SK-N-MC (cell line): ENCODE measurements around the gene COL3A1.

ENCODE experiments used
- DNase-seq: peaks from one replicate; pipeline ENCODE4 v3.0.0-alpha.2; 2011; ENCODE audit warnings: low read depth, low spot score
- H3K27ac ChIP-seq: fragments of 200-600 bp; sonication (generic); 2 replicates; pipeline ENCODE4 v1.5.1; 2016; ENCODE audit warnings: mixed run types
- H3K36me3 ChIP-seq: fragments of 200-600 bp; sonication (generic); 2 replicates; pipeline ENCODE4 v1.6.1; 2017; ENCODE audit warnings: antibody characterized with exemption, low read length, mixed read lengths; ENCODE audit not compliant: insufficient read depth
- H3K4me3 ChIP-seq: fragments of 200-600 bp; sonication (generic); 2 replicates; pipeline ENCODE4 v1.5.1; 2016
- H3K9ac ChIP-seq: fragments of 200-600 bp; sonication (generic); 2 replicates; pipeline ENCODE4 v1.8.0; 2017; ENCODE audit warnings: mixed run types, mixed read lengths; ENCODE audit not compliant: insufficient read length
- H3K9me3 ChIP-seq: fragments of 200-600 bp; sonication (generic); 2 replicates; pipeline ENCODE4 v1.6.1; 2017; ENCODE audit warnings: low read depth, mild to moderate bottlenecking, antibody characterized with exemption, low read length, moderate library complexity, mixed read lengths
- EZH2 ChIP-seq: fragments of 200-600 bp; sonication (generic); IDR thresholded peaks from one replicate; pipeline ENCODE4 v1.6.1; 2017; ENCODE audit warnings: antibody characterized with exemption
- FOXP2 ChIP-seq: optimal IDR thresholded peaks from 2 replicates; pipeline ENCODE3; 2011; ENCODE audit warnings: mild to moderate bottlenecking, moderate library complexity; ENCODE audit not compliant: insufficient read depth; ENCODE audit errors: extremely low read length, control extremely low read depth
- POLR2AphosphoS5 ChIP-seq: IDR thresholded peaks from 2 replicates; pipeline ENCODE4 v1.6.1; 2012; ENCODE audit warnings: mild to moderate bottlenecking, low read depth, low read length, borderline replicate concordance

COL3A1 gene

GRCh38 chr2:188974164-188974563 lies at the start of gene COL3A1:
TSS of gene COL3A1 (plus strand) at chr2:188974373. CDS start at chr2:188974490, 117 bp downstream.
- peak within 1 kb of the TSS; percentile 99 for H3K27ac ChIP-seq
- peak within 1 kb of the TSS; percentile 92 for H3K9ac ChIP-seq
- H3K9me3 ChIP-seq, result no peaks in the 10 kb centered on the region
- H3K4me3 ChIP-seq, result peak within 1 kb of the TSS; percentile 90
- no peaks in the 10 kb centered on the region for H3K36me3 ChIP-seq
- DNase-seq, result no peak
- TF ChIP-seq POLR2AphosphoS5 (no peak), FOXP2 (no peak), EZH2 (no peak)

DNA sequence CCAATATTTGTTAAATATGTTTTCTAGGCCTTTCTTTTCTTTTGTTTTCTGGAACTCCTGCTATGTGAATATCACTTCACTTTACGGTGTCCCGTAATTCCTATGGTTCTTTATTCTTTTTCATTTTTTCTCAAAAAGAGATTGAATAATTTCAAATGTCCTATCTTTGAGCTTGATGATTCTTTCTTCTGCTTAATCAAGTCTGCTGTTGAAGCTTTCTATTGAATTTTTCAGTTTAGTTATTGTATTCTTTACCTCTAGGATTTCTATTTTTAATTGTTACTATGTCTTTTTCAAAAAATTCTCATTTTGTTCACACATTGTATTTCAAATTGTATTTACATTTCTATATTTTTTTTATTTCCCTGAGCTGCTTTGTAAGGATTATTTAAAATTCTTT lies 45.5 kb upstream of the COL3A1 start:
- Histone ChIP-seq H3K27ac (no peak overlapping the region), H3K9ac (no peak overlapping the region), H3K4me3 (no peak overlapping the region), H3K9me3 (no peaks in the 10 kb centered on the region), H3K36me3 (no peaks in the 10 kb centered on the region)
- no peak for TF ChIP-seq POLR2AphosphoS5
- TF ChIP-seq FOXP2, result no peak
- TF ChIP-seq EZH2, result no peak
- DNase-seq, result no peak

GRCh38 chr2:188931361-188931760 lies 42.8 kb upstream of the COL3A1 start:
- no peak for DNase-seq
- no peaks in the 10 kb centered on the region for H3K36me3 ChIP-seq
- H3K9ac ChIP-seq, result no peak overlapping the region
- H3K27ac ChIP-seq, result no peak overlapping the region
- H3K9me3 ChIP-seq, result no peaks in the 10 kb centered on the region
- no peak for TF ChIP-seq EZH2
- TF ChIP-seq FOXP2, result no peak
- TF ChIP-seq POLR2AphosphoS5, result no peak
- no peak overlapping the region for H3K4me3 ChIP-seq

DNA sequence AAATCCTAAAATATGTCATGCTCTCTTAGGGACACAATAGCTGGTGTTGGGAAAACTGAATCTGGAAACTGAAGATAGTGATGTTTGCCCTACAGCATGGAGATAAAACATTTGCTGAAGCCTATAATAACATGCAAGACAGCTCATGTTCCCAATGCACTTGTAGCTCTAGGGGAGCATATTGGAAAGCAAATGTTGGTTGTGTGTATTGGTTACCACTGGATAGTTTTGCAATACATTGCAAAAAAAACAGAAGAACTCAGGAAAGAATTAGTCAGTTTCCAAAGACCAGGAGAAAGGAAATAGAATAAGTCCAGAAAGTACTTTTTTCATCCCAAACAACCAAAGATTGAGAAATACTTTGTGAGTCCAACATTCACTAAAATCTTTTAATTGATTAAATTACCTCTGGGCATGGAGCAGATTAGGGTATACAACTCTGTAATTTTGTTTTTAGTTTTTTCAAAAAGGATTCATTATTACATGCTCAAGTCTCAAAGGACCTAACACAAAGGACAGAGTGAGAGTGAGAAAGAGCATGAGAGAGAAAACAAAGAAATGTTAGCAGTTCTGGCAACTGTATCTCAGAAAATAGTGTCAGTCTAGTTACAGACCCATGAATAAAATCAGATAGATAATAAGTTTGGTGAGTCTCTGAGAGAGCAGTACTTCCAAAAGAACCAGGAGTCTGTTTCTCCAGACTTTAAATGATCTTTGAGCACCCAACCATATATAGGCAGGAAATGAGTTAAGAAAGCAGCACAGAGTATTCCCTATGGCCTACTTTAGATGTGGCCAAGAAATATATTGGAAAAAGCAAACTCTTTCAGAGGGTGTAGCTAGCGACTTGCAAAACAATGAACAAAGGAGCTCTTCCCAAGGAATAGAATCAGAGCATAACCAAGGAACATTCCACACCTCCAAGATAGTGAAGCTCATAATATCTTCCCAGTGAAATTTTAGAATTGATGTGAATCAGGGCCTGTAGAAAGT lies 36.6 kb upstream of the COL3A1 start:
- peak overlapping the region; percentile 71; the same call in 1 of the 2 replicates for H3K27ac ChIP-seq
- H3K4me3 ChIP-seq, result no peak overlapping the region
- H3K9ac ChIP-seq, result no peak overlapping the region
- DNase-seq, result no peak
- H3K36me3 ChIP-seq, result no peaks in the 10 kb centered on the region
- H3K9me3 ChIP-seq, result no peaks in the 10 kb centered on the region
- no peak for TF ChIP-seq POLR2AphosphoS5
- no peak for TF ChIP-seq FOXP2
- no peak for TF ChIP-seq EZH2

- H3K9ac ChIP-seq, result no peak overlapping the region
- TF ChIP-seq POLR2AphosphoS5 (no peak), EZH2 (no peak), FOXP2 (no peak)
These were observed 34.0 kb upstream of the COL3A1 start for GRCh38 chr2:188940171-188940570.

GRCh38 chr2:188944442-188944841 lies 29.7 kb upstream of the COL3A1 start:
- DNase-seq, result no peak
- Histone ChIP-seq H3K36me3 (no peaks in the 10 kb centered on the region), H3K9me3 (no peaks in the 10 kb centered on the region), H3K27ac (no peak overlapping the region), H3K9ac (no peak overlapping the region), H3K4me3 (no peak overlapping the region)
- TF ChIP-seq POLR2AphosphoS5 (no peak), EZH2 (no peak), FOXP2 (no peak)

More at GRCh38 chr2:188940171-188940570, 34.0 kb upstream of the COL3A1 start:
- Histone ChIP-seq H3K27ac (no peak overlapping the region), H3K36me3 (no peaks in the 10 kb centered on the region), H3K4me3 (no peak overlapping the region), H3K9me3 (no peaks in the 10 kb centered on the region)
- DNase-seq, result no peak

DNA sequence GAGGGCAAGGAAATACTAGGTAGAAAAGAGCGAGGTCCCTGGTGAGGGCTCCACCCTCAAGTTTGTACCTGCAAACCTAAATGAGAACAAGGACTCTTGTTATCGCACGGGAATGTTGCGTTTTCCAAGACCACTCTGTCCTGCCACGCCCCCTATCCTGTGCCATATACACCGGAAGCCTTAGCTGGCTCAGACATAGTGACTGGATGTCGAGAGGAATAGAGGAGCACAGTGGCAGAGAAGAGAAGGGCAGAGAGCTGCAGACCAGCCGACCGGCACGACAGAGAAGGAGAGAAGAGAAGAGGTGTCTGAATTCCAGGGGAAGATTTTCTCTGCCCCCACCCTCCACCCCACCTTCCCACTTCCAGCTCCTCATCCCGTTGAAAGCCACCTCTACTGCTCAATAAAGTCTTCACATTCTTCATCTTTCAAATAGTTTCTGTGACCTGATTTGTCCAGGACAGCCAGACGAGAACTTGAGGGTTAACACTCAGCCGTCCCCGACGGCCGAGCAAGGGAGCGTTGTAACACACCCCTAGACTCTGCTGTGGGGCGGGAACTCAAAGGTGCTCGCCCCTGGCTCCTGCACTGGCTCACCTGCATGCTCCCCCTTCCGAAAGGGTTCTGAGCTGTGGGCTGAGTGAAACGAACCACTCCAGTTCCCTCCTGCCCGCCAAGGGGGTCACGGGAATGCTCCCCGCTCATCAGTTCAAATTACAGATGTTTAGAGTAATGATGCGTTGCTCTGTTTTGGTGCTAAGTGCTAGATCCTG lies 24.9 kb upstream of the COL3A1 start:
- no peak for DNase-seq
- no peak overlapping the region for H3K27ac ChIP-seq
- H3K9me3 ChIP-seq, result no peaks in the 10 kb centered on the region
- TF ChIP-seq FOXP2 (no peak), POLR2AphosphoS5 (no peak), EZH2 (no peak)
- no peak overlapping the region for H3K4me3 ChIP-seq
- H3K9ac ChIP-seq, result no peak overlapping the region
- no peaks in the 10 kb centered on the region for H3K36me3 ChIP-seq

GRCh38 chr2:188952901-188953300 lies 21.3 kb upstream of the COL3A1 start:
- Histone ChIP-seq H3K4me3 (no peak overlapping the region), H3K27ac (no peak overlapping the region), H3K9me3 (no peaks in the 10 kb centered on the region), H3K9ac (no peak overlapping the region), H3K36me3 (no peaks in the 10 kb centered on the region)
- TF ChIP-seq EZH2, result no peak
- no peak for TF ChIP-seq POLR2AphosphoS5
- no peak for TF ChIP-seq FOXP2
- DNase-seq, result no peak
